HG02943 (cell line): ENCODE data around the gene PTPRN2.

Experiments
- ATAC-seq: cut with Tn5 transposase; IDR thresholded peaks from one replicate; pipeline ENCODE4 v1.9.1; 2021; ENCODE audit warnings: mild to moderate bottlenecking, low read depth, moderate library complexity; ENCODE audit not compliant: unreplicated experiment

PTPRN2 gene

GRCh38 chr7:158098125-158099030 is 489.2 kb downstream of the PTPRN2 start:
- ATAC-seq = no peak

- ATAC-seq = no peak
Observed at GRCh38 chr7:158097453-158098124, 490.0 kb downstream of the PTPRN2 start.

GRCh38 chr7:158097106-158097452 is 490.5 kb downstream of the PTPRN2 start:
- ATAC-seq = no peak

- ATAC-seq = no peak
Observed at GRCh38 chr7:158096582-158096981, 491.0 kb downstream of the PTPRN2 start.

GRCh38 chr7:158094671-158095226 is 492.9 kb downstream of the PTPRN2 start:
- ATAC-seq = no peak

GRCh38 chr7:158094046-158094445 is 493.6 kb downstream of the PTPRN2 start:
- no peak for ATAC-seq

GRCh38 chr7:158093156-158093796 is 494.3 kb downstream of the PTPRN2 start:
- ATAC-seq = no peak

GRCh38 chr7:158087196-158087595 is 500.4 kb downstream of the PTPRN2 start:
- no peak for ATAC-seq

- ATAC-seq = no peak
Observed at GRCh38 chr7:158085741-158086695, 501.6 kb downstream of the PTPRN2 start.

- ATAC-seq = no peak
Observed at GRCh38 chr7:158084555-158084954, 503.1 kb downstream of the PTPRN2 start.

- no peak for ATAC-seq
Observed at GRCh38 chr7:158083526-158084310, 503.9 kb downstream of the PTPRN2 start.

- no peak for ATAC-seq
Observed at GRCh38 chr7:158082761-158083160, 504.9 kb downstream of the PTPRN2 start.

GRCh38 chr7:158080899-158081445 is 506.7 kb downstream of the PTPRN2 start:
- ATAC-seq = no peak

- ATAC-seq = no peak
Observed at GRCh38 chr7:158077934-158078910, 509.4 kb downstream of the PTPRN2 start.

GRCh38 chr7:158077151-158077840 is 510.3 kb downstream of the PTPRN2 start:
- ATAC-seq = no peak

GRCh38 chr7:158076656-158077055 is 511.0 kb downstream of the PTPRN2 start:
- ATAC-seq = no peak

GRCh38 chr7:158076215-158076614 is 511.4 kb downstream of the PTPRN2 start:
- ATAC-seq = no peak
